ENCODE results near the gene FOXN4. TPM values are rescaled to one million over a fixed set of nuclear protein-coding genes. Genes with fewer than 3 reads are reported as not detected.

FOXN4 gene
- total and polyA plus RNA-seq, 12 donors = 0.22 to 0.24 TPM; not detected in 10

DNA sequence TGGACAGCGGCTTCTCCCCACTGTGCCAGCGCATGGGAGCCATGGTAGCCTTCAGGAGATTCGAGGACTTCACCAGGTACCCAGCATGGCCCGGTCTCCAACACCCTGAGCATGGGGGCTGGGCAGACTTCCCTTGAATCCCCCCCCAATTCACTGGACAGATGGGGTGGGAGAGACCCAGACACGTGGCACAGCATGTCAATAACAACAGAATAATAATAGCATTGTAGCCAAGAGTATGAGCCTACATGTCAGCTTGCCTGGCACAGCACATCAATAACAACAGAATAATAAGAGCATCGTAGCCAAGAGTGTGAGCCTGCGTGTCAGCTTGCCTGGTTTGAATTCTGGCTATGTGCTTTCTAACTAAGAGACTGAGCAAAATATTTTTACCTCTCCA, 76.4 kb downstream of the FOXN4 start:
- Histone ChIP-seq H3K27ac (no peak overlapping the region), H3K4me3 (no peak overlapping the region), H3K36me3 (replicated peaks in 1 of 2) (peaks cover 0 to 96% of the 10 kb centered on the region in 2 donors), H3K27me3 (no peaks in the 10 kb centered on the region), H3K9me3 (replicated peaks in 1 of 3) (no peaks in the 10 kb centered on the region), H3K4me1 (replicated peaks in 1 of 2) (no peaks in the 10 kb centered on the region)
- no peak for DNase-seq
- intact Hi-C loops (cut with DNase I) = no loop called here
- WGBS, 4 donors = 87 to 94% (median 91%) methylated on average over 5 to 7 of the region's 7 CpGs
- no peak for TF ChIP-seq POLR2A (IDR thresholded peaks at IDR 0.05)
- TF ChIP-seq, protein P1, sequence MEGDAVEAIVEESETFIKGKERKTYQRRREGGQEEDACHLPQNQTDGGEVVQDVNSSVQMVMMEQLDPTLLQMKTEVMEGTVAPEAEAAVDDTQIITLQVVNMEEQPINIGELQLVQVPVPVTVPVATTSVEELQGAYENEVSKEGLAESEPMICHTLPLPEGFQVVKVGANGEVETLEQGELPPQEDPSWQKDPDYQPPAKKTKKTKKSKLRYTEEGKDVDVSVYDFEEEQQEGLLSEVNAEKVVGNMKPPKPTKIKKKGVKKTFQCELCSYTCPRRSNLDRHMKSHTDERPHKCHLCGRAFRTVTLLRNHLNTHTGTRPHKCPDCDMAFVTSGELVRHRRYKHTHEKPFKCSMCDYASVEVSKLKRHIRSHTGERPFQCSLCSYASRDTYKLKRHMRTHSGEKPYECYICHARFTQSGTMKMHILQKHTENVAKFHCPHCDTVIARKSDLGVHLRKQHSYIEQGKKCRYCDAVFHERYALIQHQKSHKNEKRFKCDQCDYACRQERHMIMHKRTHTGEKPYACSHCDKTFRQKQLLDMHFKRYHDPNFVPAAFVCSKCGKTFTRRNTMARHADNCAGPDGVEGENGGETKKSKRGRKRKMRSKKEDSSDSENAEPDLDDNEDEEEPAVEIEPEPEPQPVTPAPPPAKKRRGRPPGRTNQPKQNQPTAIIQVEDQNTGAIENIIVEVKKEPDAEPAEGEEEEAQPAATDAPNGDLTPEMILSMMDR (IDR thresholded peaks at IDR 0.05) = no peak

GRCh38 chr12:109230193-109230592, 78.9 kb downstream of the FOXN4 start:
- DNase-seq = no peak
- no peaks in the 10 kb centered on the region for H3K27me3 ChIP-seq
- intact Hi-C loops (cut with DNase I) = no loop called here
- H3K4me3 ChIP-seq = no peak overlapping the region
- H3K4me1 ChIP-seq (replicated peaks in 1 of 2) = no peaks in the 10 kb centered on the region
- H3K36me3 ChIP-seq (replicated peaks in 1 of 2) = peaks cover 0 to 95% of the 10 kb centered on the region in 2 donors
- TF ChIP-seq, protein P1 (IDR thresholded peaks at IDR 0.05) = no peak
- TF ChIP-seq POLR2A (IDR thresholded peaks at IDR 0.05) = no peak
- no peaks in the 10 kb centered on the region for H3K9me3 ChIP-seq (replicated peaks in 1 of 3)
- H3K27ac ChIP-seq = no peak overlapping the region
- 72 to 76% (median 74%) methylated on average over 2 of the region's 2 CpGs for WGBS, 4 donors

- TF ChIP-seq, protein P1 (IDR thresholded peaks at IDR 0.05) = no peak
- no peak for TF ChIP-seq POLR2A (IDR thresholded peaks at IDR 0.05)
- Histone ChIP-seq H3K4me3 (no peak overlapping the region), H3K27ac (no peak overlapping the region), H3K9me3 (replicated peaks in 1 of 3) (no peaks in the 10 kb centered on the region), H3K36me3 (replicated peaks in 1 of 2) (peaks cover 0 to 95% of the 10 kb centered on the region in 2 donors), H3K27me3 (no peaks in the 10 kb centered on the region), H3K4me1 (replicated peaks in 1 of 2) (no peaks in the 10 kb centered on the region)
- no peak for DNase-seq
- WGBS, 4 donors = 88 to 93% (median 91%) methylated on average over 4 of the region's 4 CpGs
- intact Hi-C loops (cut with DNase I) = no loop called here
Observed at GRCh38 chr12:109228664-109229063, 80.4 kb downstream of the FOXN4 start.

Other genes starting within 250 kb of the FOXN4 start
- gene ALKBH2, start 215.8 kb downstream of the FOXN4 start, total RNA-seq = 10 to 100 TPM in 7 of 9 donors, 1 to 10 TPM in 2; 4.2 to 22.6 (median 13.1) TPM
- 10 to 100 TPM; 18.3 to 43.6 (median 40.8) TPM for gene ALKBH2, start 215.8 kb downstream of the FOXN4 start, polyA plus RNA-seq
- 100 to 1,000 TPM in 4 of 9 donors, 10 to 100 TPM in 5; 55.9 to 135 (median 96.6) TPM for gene UNG, start 211.7 kb downstream of the FOXN4 start, total RNA-seq
- gene UNG, start 211.7 kb downstream of the FOXN4 start, polyA plus RNA-seq = 10 to 100 TPM; 52.5 to 74.2 (median 68.7) TPM
- 100 to 1,000 TPM in 2 of 9 donors, 10 to 100 TPM in 7; 41.1 to 143 (median 69.6) TPM for gene ACACB, start 192.7 kb downstream of the FOXN4 start, total RNA-seq
- gene ACACB, start 192.7 kb downstream of the FOXN4 start, polyA plus RNA-seq = 10 to 100 TPM; 35.5 to 87.0 (median 47.5) TPM
- gene MYO1H, start 38.6 kb upstream of the FOXN4 start, total RNA-seq = not detected
- under 1 TPM in 2 of 3 donors, not detected in 1; 0.03 to 0.08 TPM for gene MYO1H, start 38.6 kb upstream of the FOXN4 start, polyA plus RNA-seq
- gene KCTD10, start 168.0 kb upstream of the FOXN4 start, total RNA-seq = 10 to 100 TPM; 30.2 to 77.8 (median 62.1) TPM
- gene KCTD10, start 168.0 kb upstream of the FOXN4 start, polyA plus RNA-seq = 10 to 100 TPM; 21.6 to 57.5 (median 24.3) TPM
- 10 to 100 TPM; 34.3 to 79.5 (median 40.6) TPM for gene UBE3B, start 168.3 kb upstream of the FOXN4 start, total RNA-seq
- 10 to 100 TPM; 16.0 to 25.3 (median 18.4) TPM for gene UBE3B, start 168.3 kb upstream of the FOXN4 start, polyA plus RNA-seq